Measurements from ENCODE around the gene LRATD1.

The LRATD1 gene

GRCh38 chr2:14634182-14634488 lies 1.6 kb downstream of the LRATD1 start:
- H3K4me3 ChIP-seq (ENCODE audit: low read depth, low read length), result no peak overlapping the region
- DNase-seq (ENCODE audit: low read depth), result no peak
- no peak for TF ChIP-seq POLR2A (IDR thresholded peaks at IDR 0.05; ENCODE audit: extremely low read depth, insufficient read length)
- no peak for TF ChIP-seq MYC (IDR thresholded peaks at IDR 0.05; ENCODE audit: low read depth, low read length)
- TF ChIP-seq MAX (IDR thresholded peaks at IDR 0.05; ENCODE audit: low read depth, low read length), result no peak
- TF ChIP-seq CTCF (IDR thresholded peaks at IDR 0.05; ENCODE audit: low read depth, low read length), result no peak

GRCh38 chr2:14634489-14635390 lies 2.2 kb downstream of the LRATD1 start:
- no peak for DNase-seq (ENCODE audit: low read depth)
- TF ChIP-seq MYC (IDR thresholded peaks at IDR 0.05; ENCODE audit: low read depth, low read length) (no peak), CTCF (IDR thresholded peaks at IDR 0.05; ENCODE audit: low read depth, low read length) (no peak), MAX (IDR thresholded peaks at IDR 0.05; ENCODE audit: low read depth, low read length) (no peak), POLR2A (IDR thresholded peaks at IDR 0.05; ENCODE audit: extremely low read depth, insufficient read length) (no peak)
- H3K4me3 ChIP-seq (ENCODE audit: low read depth, low read length), result no peak overlapping the region

GRCh38 chr2:14635391-14635871 lies 2.9 kb downstream of the LRATD1 start:
- H3K4me3 ChIP-seq (ENCODE audit: low read depth, low read length), result no peak overlapping the region
- DNase-seq (ENCODE audit: low read depth), result no peak
- TF ChIP-seq MAX (IDR thresholded peaks at IDR 0.05; ENCODE audit: low read depth, low read length) (no peak), POLR2A (IDR thresholded peaks at IDR 0.05; ENCODE audit: extremely low read depth, insufficient read length) (no peak), CTCF (IDR thresholded peaks at IDR 0.05; ENCODE audit: low read depth, low read length) (no peak), MYC (IDR thresholded peaks at IDR 0.05; ENCODE audit: low read depth, low read length) (no peak)

GRCh38 chr2:14638488-14638887 lies 6.0 kb downstream of the LRATD1 start:
- DNase-seq (ENCODE audit: low read depth), result no peak
- TF ChIP-seq MAX (IDR thresholded peaks at IDR 0.05; ENCODE audit: low read depth, low read length) (no peak), POLR2A (IDR thresholded peaks at IDR 0.05; ENCODE audit: extremely low read depth, insufficient read length) (no peak), MYC (IDR thresholded peaks at IDR 0.05; ENCODE audit: low read depth, low read length) (no peak), CTCF (IDR thresholded peaks at IDR 0.05; ENCODE audit: low read depth, low read length) (no peak)
- no peak overlapping the region for H3K4me3 ChIP-seq (ENCODE audit: low read depth, low read length)

GRCh38 chr2:14641116-14641515 lies 8.6 kb downstream of the LRATD1 start:
- no peak overlapping the region for H3K4me3 ChIP-seq (ENCODE audit: low read depth, low read length)
- TF ChIP-seq CTCF (IDR thresholded peaks at IDR 0.05; ENCODE audit: low read depth, low read length) (no peak), MYC (IDR thresholded peaks at IDR 0.05; ENCODE audit: low read depth, low read length) (no peak), POLR2A (IDR thresholded peaks at IDR 0.05; ENCODE audit: extremely low read depth, insufficient read length) (no peak), MAX (IDR thresholded peaks at IDR 0.05; ENCODE audit: low read depth, low read length) (no peak)
- no peak for DNase-seq (ENCODE audit: low read depth)
